HG03571 (cell line): ENCODE measurements around the gene SUCLG2.
A peak's percentile ranks its signal among the peaks of the same experiment; 100 is the strongest.

Experiments used
- ATAC-seq: cut with Tn5 transposase; IDR thresholded peaks from one replicate; pipeline ENCODE4 v1.9.1; 2021; ENCODE audit not compliant: unreplicated experiment

The SUCLG2 gene, protein sequence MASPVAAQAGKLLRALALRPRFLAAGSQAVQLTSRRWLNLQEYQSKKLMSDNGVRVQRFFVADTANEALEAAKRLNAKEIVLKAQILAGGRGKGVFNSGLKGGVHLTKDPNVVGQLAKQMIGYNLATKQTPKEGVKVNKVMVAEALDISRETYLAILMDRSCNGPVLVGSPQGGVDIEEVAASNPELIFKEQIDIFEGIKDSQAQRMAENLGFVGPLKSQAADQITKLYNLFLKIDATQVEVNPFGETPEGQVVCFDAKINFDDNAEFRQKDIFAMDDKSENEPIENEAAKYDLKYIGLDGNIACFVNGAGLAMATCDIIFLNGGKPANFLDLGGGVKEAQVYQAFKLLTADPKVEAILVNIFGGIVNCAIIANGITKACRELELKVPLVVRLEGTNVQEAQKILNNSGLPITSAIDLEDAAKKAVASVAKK

GRCh38 chr3:67654099-67654843 is at the start of gene SUCLG2:
TSS of gene SUCLG2 (minus strand) at chr3:67654612. CDS start at chr3:67654586, 26 bp downstream.
- peak; percentile 72 for ATAC-seq

GRCh38 chr3:67700596-67700995 is 46.2 kb upstream of the SUCLG2 start:
- ATAC-seq = no peak

DNA sequence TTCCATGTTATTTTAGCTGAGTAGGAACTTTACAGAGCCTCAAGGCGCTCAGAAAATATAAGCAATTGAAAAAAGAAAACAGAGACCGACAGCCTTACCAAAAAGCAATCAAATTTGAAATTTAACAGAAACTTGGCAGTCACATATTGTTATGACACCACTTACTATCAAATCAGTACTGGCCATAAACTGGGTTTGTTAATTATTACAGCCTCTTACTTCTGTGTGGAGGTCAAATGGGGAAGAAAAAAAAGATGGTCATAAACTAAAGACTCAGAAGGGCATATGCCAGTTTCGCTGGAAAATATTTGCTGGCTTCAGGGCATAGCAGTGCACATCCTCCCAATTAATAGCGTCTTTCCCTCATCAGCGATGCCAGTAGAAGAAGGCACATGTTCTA is 45.5 kb upstream of the SUCLG2 start:
- no peak for ATAC-seq

DNA sequence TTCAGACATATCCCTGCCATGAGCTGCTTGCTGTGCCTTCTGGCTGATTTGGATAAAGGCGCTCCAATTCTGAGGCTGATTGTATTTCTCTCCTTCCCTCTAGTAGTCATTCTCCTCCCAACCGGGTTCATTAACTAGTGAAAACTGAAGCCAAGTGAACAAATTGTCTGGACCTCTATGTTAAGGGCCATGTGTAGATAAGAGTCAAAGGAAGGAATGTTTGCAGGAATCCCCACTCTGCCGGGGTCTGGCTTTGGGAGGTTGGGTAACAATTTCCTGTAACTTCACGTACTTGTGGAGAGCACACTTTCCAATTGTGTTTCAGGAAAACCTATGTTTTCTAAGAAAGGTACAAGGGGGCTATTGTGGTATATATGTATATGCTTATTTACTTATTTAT is 38.2 kb upstream of the SUCLG2 start:
- ATAC-seq = no peak

GRCh38 chr3:67691926-67692325 is 37.5 kb upstream of the SUCLG2 start:
- ATAC-seq = no peak

GRCh38 chr3:67691207-67691606 is 36.8 kb upstream of the SUCLG2 start:
- no peak for ATAC-seq

DNA sequence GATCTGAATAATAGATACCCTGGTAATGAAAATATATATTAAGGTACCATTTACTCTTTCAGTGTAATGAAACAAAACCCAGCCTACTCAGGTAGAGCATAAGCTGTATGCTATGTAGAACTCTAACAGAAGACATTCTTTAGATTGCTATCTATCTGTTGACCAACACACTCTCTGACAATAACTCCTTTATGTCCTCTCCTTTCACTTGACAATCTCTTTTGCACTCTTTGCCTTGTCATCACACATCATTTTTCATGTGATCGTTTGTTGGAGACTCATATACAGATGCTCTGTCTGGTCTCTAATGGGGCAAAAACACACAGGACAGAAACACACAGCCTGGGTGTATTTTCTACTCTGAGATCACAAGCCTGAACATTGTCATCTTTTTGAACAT is 35.4 kb upstream of the SUCLG2 start:
- no peak for ATAC-seq

GRCh38 chr3:67688231-67688630 is 33.8 kb upstream of the SUCLG2 start:
- no peak for ATAC-seq

DNA sequence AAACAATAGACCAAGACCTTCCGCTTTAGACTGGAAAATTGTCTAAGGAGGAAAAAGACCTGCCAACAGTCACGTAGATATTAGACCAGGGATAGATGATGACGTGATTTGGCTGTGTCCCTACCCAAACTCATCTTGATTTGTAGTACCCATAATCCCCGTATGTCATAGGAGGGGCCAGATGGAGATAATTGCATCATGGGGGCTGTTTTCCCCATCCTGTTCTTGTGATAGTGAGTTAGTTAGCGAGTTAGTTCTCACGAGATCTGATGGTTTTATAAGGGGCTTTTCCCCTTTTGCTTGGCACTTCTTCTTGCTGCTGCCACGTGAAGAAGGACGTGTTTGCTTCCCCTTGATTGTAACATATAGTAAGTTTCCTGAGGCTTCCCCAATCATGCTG is 31.7 kb upstream of the SUCLG2 start:
- no peak for ATAC-seq

DNA sequence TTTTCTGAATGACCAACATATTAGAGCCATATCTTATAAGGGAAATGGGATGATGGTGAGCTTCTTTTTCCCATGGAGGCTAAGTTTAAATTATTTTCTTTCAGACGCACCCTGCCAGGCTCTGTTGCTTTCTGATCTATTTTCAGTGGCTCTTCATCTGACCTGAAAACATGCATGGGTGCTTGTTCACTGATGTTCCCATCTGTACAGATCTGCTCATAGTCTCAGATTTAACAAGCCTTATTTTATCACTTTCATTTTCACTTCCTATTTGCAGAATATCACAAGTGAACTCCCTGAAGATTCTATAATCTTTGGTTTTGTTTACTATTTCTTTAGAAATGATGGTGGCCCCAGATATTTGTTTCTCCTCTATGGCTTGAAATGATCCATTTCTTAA is 31.1 kb upstream of the SUCLG2 start:
- peak; percentile 100 for ATAC-seq

DNA sequence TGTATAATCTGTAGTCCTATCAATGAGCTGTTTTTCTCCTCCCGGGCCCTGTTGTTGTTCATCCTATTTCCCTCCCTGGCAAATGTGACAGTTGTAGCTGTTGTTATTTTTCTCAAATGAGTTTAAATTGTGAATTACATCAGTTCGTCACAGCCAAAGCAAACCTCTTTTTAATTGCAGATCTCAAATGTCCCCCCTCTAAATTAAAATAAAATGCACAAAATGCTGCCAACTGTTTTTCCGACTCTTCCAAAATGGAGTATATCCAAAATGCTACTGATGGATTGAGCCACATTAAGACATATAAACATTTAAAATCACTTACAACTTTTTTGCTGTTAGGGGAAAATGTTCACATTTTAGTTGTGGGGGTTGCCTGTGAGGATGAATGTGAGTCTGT is 29.8 kb upstream of the SUCLG2 start:
- ATAC-seq = no peak

- ATAC-seq = no peak
Observed at GRCh38 chr3:67683522-67683921, 29.1 kb upstream of the SUCLG2 start.

DNA sequence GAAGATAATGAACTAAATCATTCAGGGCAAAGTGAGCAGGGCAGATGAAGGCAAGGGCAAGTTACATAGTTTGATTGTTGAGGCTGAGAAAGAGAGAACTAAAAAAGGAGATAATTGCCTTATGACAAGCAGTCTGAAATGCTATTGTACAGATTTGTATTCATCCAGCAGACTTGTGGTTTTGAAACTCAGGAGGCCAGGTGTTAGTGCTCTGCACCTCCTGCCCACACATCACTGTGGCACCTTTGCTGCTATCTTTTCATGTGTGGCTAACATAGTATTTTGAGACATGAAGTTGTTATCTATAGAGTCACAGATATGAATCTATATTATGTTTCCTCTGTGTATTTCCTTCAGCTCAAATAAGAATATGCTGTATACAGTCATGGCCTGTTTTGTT is 24.3 kb upstream of the SUCLG2 start:
- ATAC-seq = no peak

DNA sequence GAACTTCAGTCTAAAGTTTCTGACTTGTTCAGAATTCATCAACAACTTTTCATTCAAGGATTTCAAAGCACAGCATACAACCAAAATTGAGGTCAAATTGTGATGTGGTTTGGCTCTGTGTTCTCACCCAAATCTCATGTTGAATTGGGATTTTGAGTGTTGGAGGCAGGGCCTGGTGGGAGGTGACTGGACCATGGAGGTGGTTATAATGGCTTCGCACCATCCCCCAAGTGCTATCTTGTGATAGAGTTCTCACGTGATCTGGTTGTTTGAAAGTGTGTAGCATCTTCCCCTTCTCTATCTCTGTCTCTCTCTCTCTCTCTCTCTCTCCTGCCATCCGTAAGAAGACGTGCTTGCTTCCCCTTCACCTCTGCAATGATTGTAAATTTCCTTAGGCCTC is 19.6 kb upstream of the SUCLG2 start:
- no peak for ATAC-seq

GRCh38 chr3:67662733-67663132 is 8.3 kb upstream of the SUCLG2 start:
- peak; percentile 71 for ATAC-seq

DNA sequence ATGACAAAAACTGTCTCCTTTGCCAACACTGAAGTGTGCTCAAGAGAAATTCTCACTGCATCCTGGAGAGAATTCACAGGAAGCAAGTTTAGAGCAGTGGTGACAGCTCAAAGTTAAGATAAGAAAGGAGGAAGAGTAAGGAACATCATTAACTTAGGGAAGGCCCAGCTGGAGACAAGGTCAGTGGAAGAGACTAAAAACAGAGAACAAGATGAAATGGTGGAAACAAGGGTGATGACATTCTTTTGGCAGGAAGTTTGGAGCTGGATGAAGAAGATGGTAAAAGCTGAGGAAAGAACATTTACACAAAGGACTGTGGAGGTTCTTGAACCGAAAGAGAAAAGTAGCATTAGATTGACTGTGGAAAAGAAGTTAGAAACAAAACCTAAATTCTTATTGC is 6.7 kb upstream of the SUCLG2 start:
- ATAC-seq = no peak

DNA sequence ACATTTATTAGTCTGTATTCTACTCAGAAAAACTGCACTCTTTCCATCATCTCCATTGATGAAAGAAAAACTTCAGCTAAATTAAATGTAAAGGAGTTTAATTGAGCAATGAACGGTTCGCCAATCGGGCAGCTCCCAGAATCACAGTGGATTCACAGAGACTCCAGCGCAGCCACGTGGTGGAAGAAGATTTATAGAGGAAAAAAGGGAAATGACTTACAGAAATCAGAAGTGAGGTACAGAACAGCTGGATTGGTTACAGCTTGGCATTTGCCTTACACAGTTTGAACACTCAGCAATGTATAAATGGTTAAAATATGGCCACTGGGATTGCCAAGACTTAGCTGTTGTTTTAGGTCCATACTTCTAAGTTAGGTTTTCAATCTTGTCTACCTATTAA is 2.8 kb upstream of the SUCLG2 start:
- ATAC-seq = no peak

DNA sequence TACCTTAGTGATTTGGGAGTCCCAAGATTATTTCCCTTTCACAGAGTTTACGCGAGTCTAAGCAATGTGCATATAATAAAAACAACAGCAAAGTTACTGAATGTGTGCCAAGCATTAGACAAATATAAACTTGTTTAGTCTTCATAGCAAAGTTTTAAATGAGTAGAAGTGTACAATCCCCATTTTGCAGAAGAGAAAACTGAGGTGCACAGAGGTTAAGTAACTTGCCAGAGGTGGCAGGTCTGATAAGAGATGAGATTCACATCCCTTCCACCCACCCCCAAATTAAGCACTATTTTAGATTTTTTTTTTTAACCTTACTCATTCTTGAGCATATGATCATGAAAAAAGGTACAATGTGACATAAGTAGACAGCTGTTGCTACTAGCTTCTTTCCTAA is 2.2 kb upstream of the SUCLG2 start:
- no peak for ATAC-seq

- peak; percentile 48 for ATAC-seq
Observed at GRCh38 chr3:67655364-67656121, 1.1 kb upstream of the SUCLG2 start.

- ATAC-seq = no peak
Observed at GRCh38 chr3:67654844-67655177, 399 bp upstream of the SUCLG2 start.

- peak; percentile 8 for ATAC-seq
Observed at GRCh38 chr3:67653425-67654098, 850 bp downstream of the SUCLG2 start.
